ENCODE data around the gene GMDS. TPM values are rescaled to one million over a fixed set of nuclear protein-coding genes. Genes with fewer than 3 reads are reported as not detected.

Gene GMDS
- total RNA-seq, 1 experiment from 2014 or later, result 35.0 TPM

- H3K9me3 Mint-ChIP-seq, result no peaks in the 10 kb centered on the region
- ATAC-seq, result no peak
- ChIA-PET CTCF (interaction anchor here (1.0 to 2.2 kb wide), 6 partner anchors 15 to 898 kb away, joined by 3 to 8 read pairs (median 5); no protein-coding TSS in a partner anchor), POLR2A (no interaction called here)
- H3K27ac Mint-ChIP-seq, result no peak overlapping the region
- no peak for TF ChIP-seq PREB (CRISPR knock-in tag; IDR thresholded peaks at IDR 0.05; ENCODE audit: borderline replicate concordance)
- no peak for TF ChIP-seq MAX (CRISPR knock-in tag; IDR thresholded peaks at IDR 0.05)
- TF ChIP-seq, protein P1, sequence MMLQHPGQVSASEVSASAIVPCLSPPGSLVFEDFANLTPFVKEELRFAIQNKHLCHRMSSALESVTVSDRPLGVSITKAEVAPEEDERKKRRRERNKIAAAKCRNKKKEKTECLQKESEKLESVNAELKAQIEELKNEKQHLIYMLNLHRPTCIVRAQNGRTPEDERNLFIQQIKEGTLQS (CRISPR knock-in tag; conservative IDR thresholded peaks at IDR 0.05), result no peak
- H3K36me3 Mint-ChIP-seq, result no peaks in the 10 kb centered on the region
- peaks cover 27% of the 10 kb centered on the region for H3K4me1 Mint-ChIP-seq
- no peak for DNase-seq (ENCODE audit: low spot score)
- H3K27me3 Mint-ChIP-seq (ENCODE audit: low read depth), result peaks cover 24% of the 10 kb centered on the region
- H3K4me3 Mint-ChIP-seq, result no peak overlapping the region
Measured at GRCh38 chr6:1594445-1595200, 650.8 kb downstream of the GMDS start.

DNA sequence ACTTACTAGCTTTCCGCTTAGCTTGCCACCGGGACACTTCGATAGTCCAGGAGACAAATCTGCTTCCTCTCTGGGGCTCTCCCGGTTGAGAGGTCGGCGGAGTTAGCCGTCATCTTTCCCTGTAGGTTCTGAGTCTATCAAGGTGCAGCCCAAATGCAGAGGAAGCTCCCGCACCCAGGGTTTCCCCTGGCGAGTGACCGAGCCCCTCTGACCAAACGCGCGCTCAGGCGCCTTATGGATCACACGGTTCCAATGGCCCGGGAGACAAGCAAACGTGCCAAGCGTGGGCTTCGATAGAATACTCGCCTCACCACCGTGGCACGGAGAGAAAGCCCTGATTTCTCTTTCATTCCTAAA, 651.5 kb downstream of the GMDS start:
- no peak for ATAC-seq

DNA sequence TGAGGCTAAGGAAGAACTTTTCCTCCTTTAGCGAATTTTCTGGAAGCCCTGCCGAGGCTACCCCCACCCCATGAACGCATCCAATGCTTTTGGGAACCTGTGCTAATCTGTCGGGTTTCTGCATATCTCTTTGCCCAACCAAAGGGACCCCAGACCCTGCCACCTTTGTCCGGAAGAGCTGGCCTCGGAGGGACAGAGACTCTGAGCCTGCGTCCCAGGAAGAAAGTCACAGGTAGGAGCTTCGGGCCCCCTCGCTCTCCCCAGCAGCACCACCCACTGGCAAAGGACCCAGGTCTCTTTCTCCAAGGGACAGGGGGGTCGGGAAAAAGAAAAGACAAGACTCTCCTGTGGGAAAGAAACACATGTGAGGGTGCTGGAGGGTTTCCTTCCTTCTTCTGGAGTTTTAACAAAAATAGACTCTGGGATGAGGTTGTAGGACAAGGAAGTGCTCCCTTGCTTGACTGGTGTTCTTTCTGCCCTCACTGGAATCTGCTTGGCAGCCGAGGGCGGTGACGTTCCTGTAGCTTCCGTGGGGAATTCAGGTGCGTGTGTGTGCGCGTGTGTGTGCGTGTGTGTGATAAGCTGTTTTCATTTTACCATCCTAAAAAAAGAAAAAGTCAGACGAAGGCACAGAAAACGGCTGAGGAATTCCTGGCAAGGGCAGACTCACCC, 652.0 kb downstream of the GMDS start:
- H3K9me3 Mint-ChIP-seq, result no peaks in the 10 kb centered on the region
- no peak overlapping the region for H3K27ac Mint-ChIP-seq
- no peaks in the 10 kb centered on the region for H3K36me3 Mint-ChIP-seq
- peaks cover 25% of the 10 kb centered on the region for H3K4me1 Mint-ChIP-seq
- ChIA-PET CTCF (interaction anchor here (0.5 to 1.3 kb wide), 3 partner anchors 52 to 761 kb away, joined by 3 to 4 read pairs (median 3); no protein-coding TSS in a partner anchor), POLR2A (no interaction called here)
- no peak overlapping the region for H3K4me3 Mint-ChIP-seq
- H3K27me3 Mint-ChIP-seq (ENCODE audit: low read depth), result peaks cover 18% of the 10 kb centered on the region
- no peak for TF ChIP-seq FOXJ3 (CRISPR knock-in tag; IDR thresholded peaks at IDR 0.05; ENCODE audit: borderline replicate concordance)
- TF ChIP-seq ZNF138 (CRISPR knock-in tag; conservative IDR thresholded peaks at IDR 0.05), result no peak
- no peak for TF ChIP-seq NFYB (CRISPR knock-in tag; conservative IDR thresholded peaks at IDR 0.05; ENCODE audit: low read depth)
- no peak for TF ChIP-seq RELA (CRISPR knock-in tag; IDR thresholded peaks at IDR 0.05; ENCODE audit: borderline replicate concordance)
- no peak for TF ChIP-seq HMGA2 (CRISPR knock-in tag; IDR thresholded peaks at IDR 0.05)
- DNase-seq (ENCODE audit: low spot score) (no peak), ATAC-seq (no peak)

More for the DNA sequence above, 651.5 kb downstream of the GMDS start:
- ChIA-PET CTCF (interaction anchor here (0.5 to 1.3 kb wide), 3 partner anchors 51 to 760 kb away, joined by 3 to 4 read pairs (median 3); no protein-coding TSS in a partner anchor), POLR2A (no interaction called here)
- TF ChIP-seq, protein P2, sequence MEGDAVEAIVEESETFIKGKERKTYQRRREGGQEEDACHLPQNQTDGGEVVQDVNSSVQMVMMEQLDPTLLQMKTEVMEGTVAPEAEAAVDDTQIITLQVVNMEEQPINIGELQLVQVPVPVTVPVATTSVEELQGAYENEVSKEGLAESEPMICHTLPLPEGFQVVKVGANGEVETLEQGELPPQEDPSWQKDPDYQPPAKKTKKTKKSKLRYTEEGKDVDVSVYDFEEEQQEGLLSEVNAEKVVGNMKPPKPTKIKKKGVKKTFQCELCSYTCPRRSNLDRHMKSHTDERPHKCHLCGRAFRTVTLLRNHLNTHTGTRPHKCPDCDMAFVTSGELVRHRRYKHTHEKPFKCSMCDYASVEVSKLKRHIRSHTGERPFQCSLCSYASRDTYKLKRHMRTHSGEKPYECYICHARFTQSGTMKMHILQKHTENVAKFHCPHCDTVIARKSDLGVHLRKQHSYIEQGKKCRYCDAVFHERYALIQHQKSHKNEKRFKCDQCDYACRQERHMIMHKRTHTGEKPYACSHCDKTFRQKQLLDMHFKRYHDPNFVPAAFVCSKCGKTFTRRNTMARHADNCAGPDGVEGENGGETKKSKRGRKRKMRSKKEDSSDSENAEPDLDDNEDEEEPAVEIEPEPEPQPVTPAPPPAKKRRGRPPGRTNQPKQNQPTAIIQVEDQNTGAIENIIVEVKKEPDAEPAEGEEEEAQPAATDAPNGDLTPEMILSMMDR (IDR thresholded peaks at IDR 0.05), result no peak
- TF ChIP-seq, protein P3, sequence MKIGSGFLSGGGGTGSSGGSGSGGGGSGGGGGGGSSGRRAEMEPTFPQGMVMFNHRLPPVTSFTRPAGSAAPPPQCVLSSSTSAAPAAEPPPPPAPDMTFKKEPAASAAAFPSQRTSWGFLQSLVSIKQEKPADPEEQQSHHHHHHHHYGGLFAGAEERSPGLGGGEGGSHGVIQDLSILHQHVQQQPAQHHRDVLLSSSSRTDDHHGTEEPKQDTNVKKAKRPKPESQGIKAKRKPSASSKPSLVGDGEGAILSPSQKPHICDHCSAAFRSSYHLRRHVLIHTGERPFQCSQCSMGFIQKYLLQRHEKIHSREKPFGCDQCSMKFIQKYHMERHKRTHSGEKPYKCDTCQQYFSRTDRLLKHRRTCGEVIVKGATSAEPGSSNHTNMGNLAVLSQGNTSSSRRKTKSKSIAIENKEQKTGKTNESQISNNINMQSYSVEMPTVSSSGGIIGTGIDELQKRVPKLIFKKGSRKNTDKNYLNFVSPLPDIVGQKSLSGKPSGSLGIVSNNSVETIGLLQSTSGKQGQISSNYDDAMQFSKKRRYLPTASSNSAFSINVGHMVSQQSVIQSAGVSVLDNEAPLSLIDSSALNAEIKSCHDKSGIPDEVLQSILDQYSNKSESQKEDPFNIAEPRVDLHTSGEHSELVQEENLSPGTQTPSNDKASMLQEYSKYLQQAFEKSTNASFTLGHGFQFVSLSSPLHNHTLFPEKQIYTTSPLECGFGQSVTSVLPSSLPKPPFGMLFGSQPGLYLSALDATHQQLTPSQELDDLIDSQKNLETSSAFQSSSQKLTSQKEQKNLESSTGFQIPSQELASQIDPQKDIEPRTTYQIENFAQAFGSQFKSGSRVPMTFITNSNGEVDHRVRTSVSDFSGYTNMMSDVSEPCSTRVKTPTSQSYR (CRISPR knock-in tag; IDR thresholded peaks at IDR 0.05), result no peak
- no peak overlapping the region for H3K4me3 Mint-ChIP-seq
- peaks cover 25% of the 10 kb centered on the region for H3K4me1 Mint-ChIP-seq
- peaks cover 21% of the 10 kb centered on the region for H3K27me3 Mint-ChIP-seq (ENCODE audit: low read depth)
- H3K9me3 Mint-ChIP-seq, result no peaks in the 10 kb centered on the region
- no peak for DNase-seq (ENCODE audit: low spot score)
- no peaks in the 10 kb centered on the region for H3K36me3 Mint-ChIP-seq
- H3K27ac Mint-ChIP-seq, result no peak overlapping the region

Measured in WTC11 (cell line).